ENCODE results near the gene USP40.

Gene USP40

DNA sequence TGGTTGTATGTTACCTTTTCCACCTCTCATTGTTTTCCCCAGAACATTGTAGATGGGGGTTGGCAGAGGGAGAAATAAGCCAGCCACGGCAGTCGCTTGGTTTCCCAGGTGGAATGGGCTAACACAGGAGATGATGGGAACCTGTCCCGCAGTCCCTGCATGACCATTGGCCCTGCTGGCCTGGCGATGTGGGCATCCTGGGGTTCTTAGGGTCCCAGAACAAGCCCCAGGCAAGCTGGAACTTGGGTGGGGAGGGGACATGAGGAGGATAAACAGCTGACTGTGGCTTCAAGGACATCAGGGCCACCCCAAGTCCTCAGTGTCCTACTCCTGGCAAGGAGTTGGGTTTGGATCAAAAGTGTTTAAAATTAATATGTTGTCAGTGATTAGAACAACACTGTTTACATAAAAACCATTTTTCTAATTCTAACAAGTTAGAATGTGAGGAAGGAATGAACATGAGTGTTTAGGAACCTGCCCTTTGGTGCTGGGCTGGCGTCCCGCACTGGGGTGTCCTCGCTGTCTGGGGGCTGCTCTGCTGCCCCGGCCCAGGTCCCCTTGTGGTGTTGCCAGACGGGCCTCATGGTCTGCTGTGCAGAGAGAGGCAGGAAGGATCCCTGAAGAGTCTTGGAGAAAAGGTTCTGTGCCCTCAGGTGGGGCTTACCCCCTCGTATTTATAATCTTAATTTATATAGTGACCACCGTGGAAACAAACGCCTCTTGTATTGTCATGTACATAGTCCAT lies 95.1 kb downstream of the USP40 start:
- no peak for DNase-seq

- no peak for DNase-seq
Measured at GRCh38 chr2:233470839-233471238, 95.7 kb downstream of the USP40 start.

DNA sequence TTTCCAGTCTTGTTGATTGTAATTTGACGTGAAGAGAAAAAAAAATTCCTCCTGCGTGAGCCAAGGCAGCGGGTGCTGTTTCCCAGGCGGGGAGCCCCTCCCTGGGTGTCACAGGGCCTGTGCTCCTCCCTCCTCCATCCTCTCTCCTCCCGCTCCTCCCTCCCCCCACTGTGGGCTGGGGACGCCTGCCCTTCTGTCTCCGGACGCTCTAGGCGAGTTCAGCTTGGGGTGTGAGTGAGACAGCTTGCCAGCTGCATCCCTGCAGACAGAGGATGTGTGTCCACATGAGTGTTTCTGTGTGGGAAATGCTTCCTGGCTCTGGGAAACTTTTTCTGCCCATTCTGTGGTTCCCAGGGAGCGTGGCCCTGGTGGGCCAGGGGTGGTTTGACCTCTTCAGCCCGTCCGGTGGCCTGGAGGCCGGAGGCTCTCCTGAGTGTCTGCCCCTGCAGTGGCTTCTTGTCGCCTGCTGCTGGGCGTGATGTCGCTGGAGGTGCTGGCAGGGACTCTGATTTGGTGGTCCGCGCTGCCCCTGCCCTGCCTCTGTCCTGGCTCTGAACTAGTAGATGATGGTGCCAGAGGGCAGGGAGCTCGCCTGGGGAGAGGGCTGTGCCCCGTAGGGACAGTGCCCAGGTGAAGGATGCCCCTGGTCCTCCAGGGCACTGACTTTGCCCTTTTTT lies 96.4 kb downstream of the USP40 start:
- no peak for DNase-seq

GRCh38 chr2:233469261-233470010 lies 97.1 kb downstream of the USP40 start:
- no peak for DNase-seq

DNA sequence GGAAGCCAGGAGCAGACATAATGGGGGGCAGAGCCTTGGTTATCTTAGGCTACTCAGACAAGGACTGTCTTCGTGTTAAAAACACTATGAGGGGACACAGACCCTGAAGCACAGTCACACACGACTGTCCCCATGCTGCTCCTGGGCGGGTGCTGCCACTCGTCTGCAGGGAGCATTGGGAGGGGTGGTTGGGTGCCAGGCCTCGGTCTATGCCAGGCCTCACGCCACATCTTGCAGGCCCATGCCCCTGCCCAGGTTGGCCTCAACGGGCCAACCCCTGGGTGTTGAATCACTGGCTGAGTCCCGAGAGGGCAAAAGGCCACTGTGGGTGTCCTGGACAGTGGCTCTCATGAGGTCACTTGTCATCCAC lies 97.9 kb downstream of the USP40 start:
- DNase-seq = no peak

- DNase-seq = no peak
Measured at GRCh38 chr2:233468047-233468740, 98.4 kb downstream of the USP40 start.

DNA sequence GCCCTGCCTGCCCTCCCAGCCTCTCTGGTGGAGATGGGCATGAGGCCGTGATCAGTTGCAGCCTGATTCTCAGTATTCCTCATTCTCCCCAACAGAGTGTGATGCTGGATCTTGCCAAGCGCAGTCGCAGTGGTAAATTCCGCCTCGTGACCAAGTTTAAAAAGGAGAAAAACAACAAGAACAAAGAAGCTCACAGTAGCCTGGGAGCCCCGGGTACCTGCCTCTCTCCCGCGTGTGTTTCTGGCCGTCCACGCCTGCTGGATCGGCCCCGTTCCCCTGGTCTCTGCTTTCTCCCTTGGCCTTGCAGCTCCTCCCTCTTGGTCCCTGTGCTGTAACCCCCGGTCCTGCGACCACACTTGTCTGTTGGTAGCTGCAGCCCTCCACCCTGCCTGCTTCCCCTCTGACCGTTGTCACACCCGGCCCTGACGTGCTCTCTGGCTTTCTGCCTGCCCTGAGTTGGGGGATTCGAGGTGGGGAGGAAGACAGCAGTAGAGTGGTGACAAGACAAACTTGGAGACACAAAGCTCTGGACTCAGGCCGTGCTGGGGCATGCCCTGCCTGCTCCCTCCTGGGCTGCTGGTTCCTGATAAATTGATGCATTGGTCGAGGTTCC lies 99.5 kb downstream of the USP40 start:
- no peak for DNase-seq

- no peak for DNase-seq
Measured at GRCh38 chr2:233464531-233465240, 101.9 kb downstream of the USP40 start.

DNA sequence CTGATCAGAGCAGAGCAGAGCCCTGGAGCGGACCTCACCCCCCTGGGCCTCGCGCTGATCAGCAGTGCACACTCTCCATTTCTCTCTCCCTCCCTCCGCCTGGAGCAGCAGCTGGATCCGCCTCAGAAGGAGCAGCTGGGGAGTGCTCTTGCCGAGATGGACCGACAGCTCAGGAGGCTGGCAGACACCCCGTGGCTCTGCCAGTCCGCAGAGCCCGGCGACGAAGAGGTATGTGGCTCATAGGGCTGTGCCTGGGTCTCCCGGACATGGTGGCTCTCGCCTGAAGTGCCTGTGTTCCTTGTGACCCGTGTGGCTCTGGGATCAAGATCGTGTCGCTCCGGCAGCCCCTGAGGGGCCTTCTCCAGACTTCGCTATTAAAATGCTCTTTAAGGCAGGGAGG lies 102.5 kb downstream of the USP40 start:
- no peak for DNase-seq

DNA sequence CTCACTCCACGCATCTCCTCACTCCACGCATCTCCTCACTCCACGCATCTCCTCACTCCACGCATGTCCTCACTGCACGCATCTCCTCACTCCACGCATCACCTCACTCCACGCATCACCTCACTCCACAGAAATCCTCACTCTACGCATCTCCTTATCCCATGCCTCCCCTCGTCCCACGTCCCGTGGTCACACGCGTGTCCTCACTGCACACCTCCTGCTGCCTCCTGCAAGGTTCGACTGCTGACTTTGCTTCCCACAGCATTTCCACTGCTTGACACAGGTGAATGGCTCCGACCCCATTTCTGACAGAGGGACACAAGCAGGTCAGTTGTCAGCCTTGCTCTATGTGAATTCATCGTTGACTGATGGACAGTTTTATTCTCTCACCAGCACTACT lies 103.0 kb downstream of the USP40 start:
- no peak for DNase-seq

DNA sequence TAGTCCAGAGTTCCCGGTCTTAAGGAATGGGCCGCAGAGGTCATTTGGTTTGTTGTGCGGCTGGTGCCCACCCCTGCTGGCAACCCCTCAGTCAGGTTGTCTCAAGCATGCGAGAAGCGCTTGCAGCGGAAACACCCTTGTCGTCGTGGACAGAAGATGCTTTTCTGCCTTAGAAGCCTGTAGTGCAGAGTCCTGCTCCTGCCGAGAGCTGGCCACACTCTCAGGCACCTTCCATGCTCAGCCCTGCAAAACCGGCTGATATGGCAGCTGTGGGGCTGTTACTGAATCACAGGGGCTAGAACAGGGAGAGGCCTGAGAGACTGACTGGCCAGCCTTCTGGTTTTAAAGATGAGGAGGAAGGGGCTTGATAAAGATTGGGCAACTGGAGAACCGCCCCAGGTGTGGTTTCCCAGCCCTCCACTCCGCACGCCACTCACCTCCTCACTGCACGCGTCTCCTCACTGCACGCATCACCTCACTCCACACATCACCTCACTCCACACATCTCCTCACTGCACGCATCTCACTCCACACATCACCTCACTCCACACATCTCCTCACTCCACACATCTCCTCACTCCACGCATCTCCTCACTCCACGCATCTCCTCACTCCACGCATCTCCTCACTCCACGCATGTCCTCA lies 103.6 kb downstream of the USP40 start:
- DNase-seq = no peak

DNA sequence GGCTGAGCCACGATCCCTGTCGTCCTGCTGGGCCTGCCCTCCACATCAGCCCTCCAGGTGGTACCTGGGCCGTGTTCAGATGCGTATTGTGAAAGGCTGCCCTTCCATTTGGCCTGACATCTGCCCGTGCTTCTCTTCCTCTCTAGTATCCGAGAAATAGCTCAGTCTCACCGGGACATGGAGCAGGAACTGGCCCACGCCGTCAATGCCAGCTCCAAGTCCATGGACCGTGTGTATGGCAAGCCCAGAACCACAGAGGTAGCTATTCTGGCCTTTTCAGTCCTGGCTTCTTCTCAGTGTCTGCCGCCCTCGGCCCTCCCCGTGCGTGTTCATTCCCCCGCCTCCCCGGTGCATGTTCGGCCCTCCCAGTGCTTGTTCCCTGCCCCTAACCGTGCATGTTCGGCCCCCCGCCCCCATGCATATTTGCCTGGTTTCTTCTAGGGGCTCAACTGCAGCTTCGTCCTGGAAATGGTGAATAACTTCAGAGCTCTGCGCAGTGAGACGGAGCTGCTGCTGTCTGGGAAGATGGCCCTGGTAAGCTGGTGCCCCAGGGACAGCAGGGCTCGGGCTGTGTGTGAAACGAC lies 104.3 kb downstream of the USP40 start:
- no peak for DNase-seq

DNA sequence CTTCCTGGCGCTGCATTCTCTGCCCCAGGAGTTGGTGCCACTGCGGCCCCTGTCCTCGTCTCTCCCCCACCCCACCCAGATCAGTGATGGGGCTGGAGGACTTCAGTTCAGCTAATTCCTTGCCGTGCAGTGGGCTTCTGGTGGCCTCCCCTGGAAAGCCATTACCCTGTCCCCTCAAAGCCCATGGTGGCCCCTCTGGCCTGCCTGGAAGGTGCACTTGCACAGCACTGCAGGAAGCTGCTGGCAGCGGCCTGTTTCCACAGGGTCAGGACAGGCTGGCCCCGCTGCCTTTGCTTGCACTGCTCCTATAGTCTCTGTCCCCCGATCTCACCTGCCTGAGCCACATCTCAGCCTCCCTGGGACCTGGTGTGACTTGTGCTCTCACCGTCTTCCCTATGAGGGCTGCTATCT lies 105.1 kb downstream of the USP40 start:
- no peak for DNase-seq

- peak; percentile 81 for DNase-seq
Measured at GRCh38 chr2:233460726-233461441, 105.7 kb downstream of the USP40 start.

- no peak for DNase-seq
Measured at GRCh38 chr2:233459426-233459825, 107.2 kb downstream of the USP40 start.

- DNase-seq = no peak
Measured at GRCh38 chr2:233458826-233459225, 107.8 kb downstream of the USP40 start.

- DNase-seq = no peak
Measured at GRCh38 chr2:233458031-233458610, 108.5 kb downstream of the USP40 start.

GRCh38 chr2:233457356-233457755 lies 109.2 kb downstream of the USP40 start:
- DNase-seq = no peak

GRCh38 chr2:233456934-233457333 lies 109.6 kb downstream of the USP40 start:
- no peak for DNase-seq

- no peak for DNase-seq
Measured at GRCh38 chr2:233456111-233456510, 110.5 kb downstream of the USP40 start.
